Measurements from ENCODE around the gene LMF1.
"Not testable (repeated sequence)": the region's sequence is repeated elsewhere in the genome, so short reads cannot be mapped to it uniquely, and the experiment has no call there.

The LMF1 gene

GRCh38 chr16:886084-886543, 84.7 kb downstream of the LMF1 start:
- H3K4me3 ChIP-seq (replicated peaks in 1 of 2; ENCODE audit: low read depth in 2 of 2, low read length in 2 of 2), result no peak overlapping the region
- no peak for TF ChIP-seq CTCF (IDR thresholded peaks at IDR 0.05; ENCODE audit: low read depth, low read length)
- no peak for DNase-seq (ENCODE audit: low read depth in 2 of 2)

GRCh38 chr16:885391-885790, 85.4 kb downstream of the LMF1 start:
- H3K4me3 ChIP-seq (replicated peaks in 1 of 2; ENCODE audit: low read depth in 2 of 2, low read length in 2 of 2), result no peak overlapping the region
- no peak for DNase-seq (ENCODE audit: low read depth in 2 of 2)
- TF ChIP-seq CTCF (IDR thresholded peaks at IDR 0.05; ENCODE audit: low read depth, low read length), result no peak

GRCh38 chr16:884232-884631, 86.6 kb downstream of the LMF1 start:
- H3K4me3 ChIP-seq (replicated peaks in 1 of 2; ENCODE audit: low read depth in 2 of 2, low read length in 2 of 2), result no peak overlapping the region

GRCh38 chr16:883781-884180, 87.0 kb downstream of the LMF1 start:
- no peak overlapping the region for H3K4me3 ChIP-seq (replicated peaks in 1 of 2; ENCODE audit: low read depth in 2 of 2, low read length in 2 of 2)
- DNase-seq (ENCODE audit: low read depth in 2 of 2), result no peak
- no peak for TF ChIP-seq CTCF (IDR thresholded peaks at IDR 0.05; ENCODE audit: low read depth, low read length)

More at GRCh38 chr16:884232-884631, 86.6 kb downstream of the LMF1 start:
- no peak for TF ChIP-seq CTCF (IDR thresholded peaks at IDR 0.05; ENCODE audit: low read depth, low read length)
- DNase-seq (ENCODE audit: low read depth in 2 of 2), result no peak

DNA sequence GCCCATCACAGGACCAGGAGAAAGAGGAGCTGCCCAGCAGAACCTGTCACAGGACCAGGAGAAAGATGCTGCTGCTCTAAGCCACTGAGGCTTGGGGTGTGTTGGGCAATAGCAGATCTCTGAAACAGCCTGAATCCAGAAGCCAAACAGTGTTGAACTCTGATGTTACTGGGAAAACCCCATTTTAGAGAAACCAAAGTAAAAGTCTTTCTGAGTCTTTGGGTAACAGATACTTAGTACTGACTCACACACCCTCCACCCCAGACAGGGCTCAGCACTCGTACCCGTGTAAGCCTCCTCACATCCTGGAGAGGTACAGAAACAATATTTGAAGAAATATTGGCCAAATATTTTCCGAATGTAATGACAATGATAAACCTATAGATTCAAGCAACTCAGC, 87.4 kb downstream of the LMF1 start:
- no peak for TF ChIP-seq CTCF (IDR thresholded peaks at IDR 0.05; ENCODE audit: low read depth, low read length)
- H3K4me3 ChIP-seq (replicated peaks in 1 of 2; ENCODE audit: low read depth in 2 of 2, low read length in 2 of 2), result no peak overlapping the region
- no peak for DNase-seq (ENCODE audit: low read depth in 2 of 2)

GRCh38 chr16:882671-883070, 88.1 kb downstream of the LMF1 start:
- not testable (repeated sequence) for H3K4me3 ChIP-seq (replicated peaks in 1 of 2; ENCODE audit: low read depth in 2 of 2, low read length in 2 of 2); DNase-seq (ENCODE audit: low read depth in 2 of 2)

DNA sequence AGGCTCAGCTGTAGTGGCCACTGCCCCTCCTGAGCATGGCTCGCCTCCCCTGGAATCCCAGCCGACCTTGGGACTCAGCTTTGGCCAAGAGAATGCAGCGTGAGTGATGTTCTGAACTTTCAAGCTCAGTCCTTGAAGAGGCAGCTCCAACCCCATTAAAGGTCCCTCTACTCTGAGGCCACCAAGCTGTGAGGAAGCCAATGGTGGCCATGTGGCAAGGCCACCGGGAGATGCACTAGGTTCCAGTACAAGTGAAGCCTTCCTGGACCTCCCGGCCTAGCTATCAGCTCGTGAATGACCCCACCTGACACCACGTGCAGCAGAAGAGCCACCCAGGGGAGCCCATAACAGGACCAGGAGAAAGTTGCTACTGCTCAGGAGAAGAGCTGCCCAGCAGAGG, 88.5 kb downstream of the LMF1 start:
- H3K4me3 ChIP-seq (replicated peaks in 1 of 2; ENCODE audit: low read depth in 2 of 2, low read length in 2 of 2), result no peak overlapping the region
- TF ChIP-seq CTCF (IDR thresholded peaks at IDR 0.05; ENCODE audit: low read depth, low read length), result no peak
- no peak for DNase-seq (ENCODE audit: low read depth in 2 of 2)
